ENCODE results near the gene HTRA1. TPM values are rescaled to one million over a fixed set of nuclear protein-coding genes. Genes with fewer than 3 reads are reported as not detected.

Gene HTRA1
- total RNA-seq, 1 experiment from 2014 or later, result 0.39 TPM

DNA sequence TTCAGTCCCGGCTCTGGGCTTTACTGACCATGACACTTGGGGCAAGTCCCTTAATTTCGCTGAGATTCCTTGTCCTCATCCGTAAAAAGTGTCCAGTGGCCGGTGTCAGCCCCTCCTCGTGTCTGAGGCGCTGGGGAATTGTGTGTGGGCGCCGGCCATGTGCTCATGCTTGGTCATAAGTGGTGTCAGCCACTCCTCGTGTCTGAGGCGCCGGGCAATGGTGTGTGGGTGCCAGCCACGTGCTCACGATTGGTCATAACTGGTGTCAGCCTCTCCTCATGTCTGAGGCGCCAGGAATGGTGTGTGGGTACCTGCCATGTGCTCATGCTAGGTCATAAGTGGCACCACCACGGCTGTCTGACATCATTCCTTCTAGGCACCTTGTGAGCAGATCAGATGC, 58.5 kb downstream of the HTRA1 start:
- peaks cover 11% of the 10 kb centered on the region; the same call in 1 of the 2 replicates for H3K27me3 ChIP-seq (ENCODE audit: insufficient read depth, low read length)
- no peaks in the 10 kb centered on the region for H3K79me2 ChIP-seq (ENCODE audit: insufficient read depth, low read length)
- ChIA-PET POLR2A (no interaction called here), CTCF (interaction anchor here (1.6 kb wide), 1 partner anchor 46 kb away, joined by 5 read pairs; no protein-coding TSS in a partner anchor), RAD21 (ENCODE audit: low non-redundant PET in 1 of 2, low total read pairs in 2 of 2, uncharacterized antibody in 2 of 2, unreplicated experiment in 2 of 2) (no interaction called here)
- no peak overlapping the region for H3K27ac ChIP-seq (ENCODE audit: low read depth, low read length)
- no peak for TF ChIP-seq EZH2 (IDR thresholded peaks at IDR 0.05)
- no peak for TF ChIP-seq CBX3 (IDR thresholded peaks at IDR 0.05; ENCODE audit: low read depth)
- TF ChIP-seq, protein P1, sequence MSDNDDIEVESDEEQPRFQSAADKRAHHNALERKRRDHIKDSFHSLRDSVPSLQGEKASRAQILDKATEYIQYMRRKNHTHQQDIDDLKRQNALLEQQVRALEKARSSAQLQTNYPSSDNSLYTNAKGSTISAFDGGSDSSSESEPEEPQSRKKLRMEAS (IDR thresholded peaks at IDR 0.05), result no peak
- no peak for TF ChIP-seq EZH2phosphoT487 (IDR thresholded peaks at IDR 0.05; ENCODE audit: borderline replicate concordance)
- no peak for TF ChIP-seq ZBTB33 (IDR thresholded peaks at IDR 0.05; ENCODE audit: extremely low read depth, insufficient replicate concordance, low read length)
- no peak for TF ChIP-seq ZNF274 (IDR thresholded peaks at IDR 0.05; ENCODE audit: low read depth, low read length)
- TF ChIP-seq POLR2A (IDR thresholded peaks at IDR 0.05; ENCODE audit: borderline replicate concordance, extremely low read depth, insufficient read depth, insufficient read length), result no peak
- no peak for TF ChIP-seq EGR1 (IDR thresholded peaks at IDR 0.05; ENCODE audit: low read depth)
- intact Hi-C loops (cut with micrococcal nuclease), result no loop called here
- H3K9ac ChIP-seq (ENCODE audit: low read length), result no peak overlapping the region
- H3K9me2 ChIP-seq (ENCODE audit: insufficient read depth), result no peaks in the 10 kb centered on the region
- no peaks in the 10 kb centered on the region for H3K9me3 ChIP-seq (ENCODE audit: control insufficient read depth in 1 of 2, insufficient read depth in 1 of 2, low read depth in 1 of 2, low read length in 2 of 2)
- ATAC-seq (no peak), DNase-seq (ENCODE audit: low read depth, low spot score) (no peak)
- H3K4me3 ChIP-seq (replicated peaks in 1 of 2; ENCODE audit: low read depth in 1 of 2, low read length in 2 of 2), result no peak overlapping the region
- H4K20me1 ChIP-seq (ENCODE audit: insufficient read depth), result no peaks in the 10 kb centered on the region
- no peak overlapping the region for H3K4me2 ChIP-seq (ENCODE audit: low read length)
- BruUV-seq (replicated peaks), result no TSS peak
- H3K4me1 ChIP-seq (ENCODE audit: control insufficient read depth in 1 of 2, insufficient read depth in 2 of 2, low read length in 2 of 2), result no peaks in the 10 kb centered on the region
- no peaks in the 10 kb centered on the region for H3K36me3 ChIP-seq (ENCODE audit: control insufficient read depth in 1 of 2, insufficient read depth in 2 of 2, low read length in 2 of 2)
- H2AFZ ChIP-seq (ENCODE audit: low read depth, low read length, poor library complexity, severe bottlenecking), result no peak overlapping the region

- H3K4me1 ChIP-seq (ENCODE audit: control insufficient read depth in 1 of 2, insufficient read depth in 2 of 2, low read length in 2 of 2), result no peaks in the 10 kb centered on the region
- H3K27ac ChIP-seq (ENCODE audit: low read depth, low read length), result no peak overlapping the region
- peaks cover 11% of the 10 kb centered on the region; the same call in 1 of the 2 replicates for H3K27me3 ChIP-seq (ENCODE audit: insufficient read depth, low read length)
- no peak overlapping the region for H2AFZ ChIP-seq (ENCODE audit: low read depth, low read length, poor library complexity, severe bottlenecking)
- ATAC-seq (no peak), DNase-seq (ENCODE audit: low read depth, low spot score) (no peak)
- ChIA-PET POLR2A (no interaction called here), RAD21 (ENCODE audit: low non-redundant PET in 1 of 2, low total read pairs in 2 of 2, uncharacterized antibody in 2 of 2, unreplicated experiment in 2 of 2) (no interaction called here), CTCF (interaction anchor here (1.6 kb wide), 1 partner anchor 44 kb away, joined by 5 read pairs; no protein-coding TSS in a partner anchor)
- H4K20me1 ChIP-seq (ENCODE audit: insufficient read depth), result no peaks in the 10 kb centered on the region
- intact Hi-C loops (cut with micrococcal nuclease), result no loop called here
- H3K9me2 ChIP-seq (ENCODE audit: insufficient read depth), result no peaks in the 10 kb centered on the region
- H3K79me2 ChIP-seq (ENCODE audit: insufficient read depth, low read length), result no peaks in the 10 kb centered on the region
- no TSS peak for BruUV-seq (replicated peaks)
- H3K4me2 ChIP-seq (ENCODE audit: low read length), result no peak overlapping the region
- no peak overlapping the region for H3K9ac ChIP-seq (ENCODE audit: low read length)
- no peaks in the 10 kb centered on the region for H3K36me3 ChIP-seq (ENCODE audit: control insufficient read depth in 1 of 2, insufficient read depth in 2 of 2, low read length in 2 of 2)
- no peaks in the 10 kb centered on the region for H3K9me3 ChIP-seq (ENCODE audit: control insufficient read depth in 1 of 2, insufficient read depth in 1 of 2, low read depth in 1 of 2, low read length in 2 of 2)
- H3K4me3 ChIP-seq (replicated peaks in 1 of 2; ENCODE audit: low read depth in 1 of 2, low read length in 2 of 2), result no peak overlapping the region
- no peak for TF ChIP-seq ATF3 (IDR thresholded peaks at IDR 0.05)
- no peak for TF ChIP-seq RAD21 (IDR thresholded peaks at IDR 0.05; ENCODE audit: low read depth)
- TF ChIP-seq ZFX (IDR thresholded peaks at IDR 0.05), result no peak
- no peak for TF ChIP-seq EZH2phosphoT487 (IDR thresholded peaks at IDR 0.05; ENCODE audit: borderline replicate concordance)
- no peak for TF ChIP-seq CBX3 (IDR thresholded peaks at IDR 0.05; ENCODE audit: low read depth)
- TF ChIP-seq EZH2 (IDR thresholded peaks at IDR 0.05), result no peak
- TF ChIP-seq ELF1 (IDR thresholded peaks at IDR 0.05; ENCODE audit: borderline replicate concordance, low read depth), result no peak
- TF ChIP-seq, protein P1 (IDR thresholded peaks at IDR 0.05), result no peak
- no peak for TF ChIP-seq EGR1 (IDR thresholded peaks at IDR 0.05; ENCODE audit: low read depth)
- TF ChIP-seq FOSL1 (IDR thresholded peaks at IDR 0.05; ENCODE audit: low read depth), result no peak
- no peak for TF ChIP-seq TCF7L2 (IDR thresholded peaks at IDR 0.05; ENCODE audit: borderline replicate concordance, extremely low read depth, insufficient read depth, insufficient read length)
- TF ChIP-seq JUND (IDR thresholded peaks at IDR 0.05), result no peak
- no peak for TF ChIP-seq POLR2AphosphoS5 (IDR thresholded peaks at IDR 0.05; ENCODE audit: low read depth, low read length)
Observed at GRCh38 chr10:122521011-122521410, 59.7 kb downstream of the HTRA1 start.
